SK-N-SH treated with all-trans-retinoic acid at 6 μM for 48 hours (cell line): ENCODE data around the gene SRRM3.
"Not testable (repeated sequence)": the region's sequence is repeated elsewhere in the genome, so short reads cannot be mapped to it uniquely, and the experiment has no call there.

Experiments used
- ATAC-seq: fragments of 200-7000 bp; cut with Tn5 transposase; 3 replicates; pipeline ENCODE4 v1.9.1; 2020; ENCODE audit warnings: mild to moderate bottlenecking, moderate library complexity
- ARNTL ChIP-seq: fragments of 450-650 bp; formaldehyde crosslinking; IDR thresholded peaks from 2 replicates; pipeline ENCODE4 v1.5.0; 2020; ENCODE audit warnings: low read depth, mild to moderate bottlenecking, moderate library complexity, borderline replicate concordance
- BACH2 ChIP-seq: fragments of 250-450 bp; sonication (Bioruptor Pico); IDR thresholded peaks from 2 replicates; pipeline ENCODE4 v1.9.0; 2021; ENCODE audit warnings: mild to moderate bottlenecking, borderline replicate concordance
- CSDC2 ChIP-seq: fragments of 250-450 bp; sonication (Bioruptor Pico); IDR thresholded peaks from 2 replicates; pipeline ENCODE4 v1.5.0; 2020; ENCODE audit warnings: mild to moderate bottlenecking, moderate library complexity
- ESRRG ChIP-seq: fragments of 250-450 bp; sonication (Bioruptor Pico); IDR thresholded peaks from 2 replicates; pipeline ENCODE4 v1.6.1; 2021; ENCODE audit warnings: mild to moderate bottlenecking
- GLIS3 ChIP-seq: fragments of 250-450 bp; sonication (Bioruptor Pico); IDR thresholded peaks from 2 replicates; pipeline ENCODE4 v1.5.0; 2020; ENCODE audit warnings: mild to moderate bottlenecking, moderate library complexity
- ISL1 ChIP-seq: fragments of 250-450 bp; sonication (Bioruptor Pico); IDR thresholded peaks from 2 replicates; pipeline ENCODE4 v2.1.2; 2022; ENCODE audit warnings: mild to moderate bottlenecking, moderate library complexity
- OSR1 ChIP-seq: fragments of 250-450 bp; sonication (Bioruptor Pico); IDR thresholded peaks from 2 replicates; pipeline ENCODE4 v1.8.0; 2022; ENCODE audit warnings: moderate library complexity, mild to moderate bottlenecking, inconsistent platforms
- PATZ1 ChIP-seq: fragments of 250-450 bp; sonication (Bioruptor Pico); IDR thresholded peaks from 2 replicates; pipeline ENCODE4 v1.8.0; 2020; ENCODE audit warnings: mild to moderate bottlenecking, moderate library complexity, borderline replicate concordance
- PPARA ChIP-seq: fragments of 250-450 bp; sonication (Bioruptor Pico); IDR thresholded peaks from 2 replicates; pipeline ENCODE4 v1.5.0; 2020; ENCODE audit warnings: mild to moderate bottlenecking, borderline replicate concordance
- RARB ChIP-seq: fragments of 250-450 bp; sonication (Bioruptor Pico); IDR thresholded peaks from 2 replicates; pipeline ENCODE4 v1.8.0; 2021; ENCODE audit warnings: mild to moderate bottlenecking, moderate library complexity
- SNAI2 ChIP-seq: fragments of 250-450 bp; sonication (Bioruptor Pico); IDR thresholded peaks from 2 replicates; pipeline ENCODE4 v1.5.0; 2020; ENCODE audit warnings: mild to moderate bottlenecking, moderate library complexity
- ZC3H10 ChIP-seq: fragments of 250-450 bp; sonication (Bioruptor Pico); IDR thresholded peaks from 2 replicates; pipeline ENCODE4 v1.5.1; 2021; ENCODE audit warnings: mild to moderate bottlenecking, moderate library complexity
- ZFP3 ChIP-seq: fragments of 250-450 bp; sonication (Bioruptor Pico); IDR thresholded peaks from 2 replicates; pipeline ENCODE4 v1.5.0; 2020; ENCODE audit warnings: mild to moderate bottlenecking, moderate library complexity
- ZFP30 ChIP-seq: fragments of 450-650 bp; formaldehyde crosslinking; IDR thresholded peaks from 2 replicates; pipeline ENCODE4 v1.5.0; 2022; ENCODE audit warnings: mild to moderate bottlenecking, moderate library complexity
- ZNF565 ChIP-seq: fragments of 450-650 bp; formaldehyde crosslinking; conservative IDR thresholded peaks from 2 replicates; pipeline ENCODE4 v1.5.0; 2020; ENCODE audit warnings: low read depth, mild to moderate bottlenecking, moderate library complexity
- ZNF70 ChIP-seq: fragments of 450-650 bp; formaldehyde crosslinking; IDR thresholded peaks from 2 replicates; pipeline ENCODE4 v1.5.0; 2020; ENCODE audit warnings: mild to moderate bottlenecking, moderate library complexity
- ZNF8 ChIP-seq: fragments of 450-650 bp; formaldehyde crosslinking; IDR thresholded peaks from 2 replicates; pipeline ENCODE4 v1.5.0; 2020; ENCODE audit warnings: mild to moderate bottlenecking, moderate library complexity
- TF ChIP-seq, protein P1 (sequence below): fragments of 250-450 bp; sonication (Bioruptor Pico); IDR thresholded peaks from 2 replicates; pipeline ENCODE4 v1.8.0; 2021; ENCODE audit warnings: low read depth, mild to moderate bottlenecking, moderate library complexity, borderline replicate concordance
- TF ChIP-seq, protein P2 (sequence below): fragments of 250-450 bp; sonication (Bioruptor Pico); IDR thresholded peaks from 2 replicates; pipeline ENCODE4 v1.5.1; 2021; ENCODE audit warnings: mild to moderate bottlenecking, moderate library complexity
- TF ChIP-seq, protein P3 (sequence below): fragments of 250-450 bp; sonication (Bioruptor Pico); IDR thresholded peaks from 2 replicates; pipeline ENCODE4 v1.5.1; 2020; ENCODE audit warnings: low read depth, mild to moderate bottlenecking, moderate library complexity

The SRRM3 gene

GRCh38 chr7:76332078-76332477, 130.4 kb downstream of the SRRM3 start (continued):
- TF ChIP-seq PATZ1 (CRISPR knock-in tag) (no peak), ZC3H10 (CRISPR knock-in tag) (no peak), ZNF8 (CRISPR knock-in tag) (no peak)

- no peak for ATAC-seq
- TF ChIP-seq ZC3H10 (CRISPR knock-in tag) = no peak
- no peak for TF ChIP-seq ZNF565 (CRISPR knock-in tag)
- no peak for TF ChIP-seq SNAI2 (CRISPR knock-in tag)
- TF ChIP-seq ISL1 = no peak
- TF ChIP-seq ESRRG (CRISPR knock-in tag) = no peak
- TF ChIP-seq, protein P1, sequence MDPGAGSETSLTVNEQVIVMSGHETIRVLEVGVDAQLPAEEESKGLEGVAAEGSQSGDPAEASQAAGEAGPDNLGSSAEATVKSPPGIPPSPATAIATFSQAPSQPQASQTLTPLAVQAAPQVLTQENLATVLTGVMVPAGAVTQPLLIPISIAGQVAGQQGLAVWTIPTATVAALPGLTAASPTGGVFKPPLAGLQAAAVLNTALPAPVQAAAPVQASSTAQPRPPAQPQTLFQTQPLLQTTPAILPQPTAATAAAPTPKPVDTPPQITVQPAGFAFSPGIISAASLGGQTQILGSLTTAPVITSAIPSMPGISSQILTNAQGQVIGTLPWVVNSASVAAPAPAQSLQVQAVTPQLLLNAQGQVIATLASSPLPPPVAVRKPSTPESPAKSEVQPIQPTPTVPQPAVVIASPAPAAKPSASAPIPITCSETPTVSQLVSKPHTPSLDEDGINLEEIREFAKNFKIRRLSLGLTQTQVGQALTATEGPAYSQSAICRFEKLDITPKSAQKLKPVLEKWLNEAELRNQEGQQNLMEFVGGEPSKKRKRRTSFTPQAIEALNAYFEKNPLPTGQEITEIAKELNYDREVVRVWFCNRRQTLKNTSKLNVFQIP (CRISPR knock-in tag) = no peak
- TF ChIP-seq OSR1 (CRISPR knock-in tag) = no peak
Measured at GRCh38 chr7:76333511-76334101, 131.9 kb downstream of the SRRM3 start.

GRCh38 chr7:76334320-76334967, 132.7 kb downstream of the SRRM3 start:
- TF ChIP-seq, protein P2, sequence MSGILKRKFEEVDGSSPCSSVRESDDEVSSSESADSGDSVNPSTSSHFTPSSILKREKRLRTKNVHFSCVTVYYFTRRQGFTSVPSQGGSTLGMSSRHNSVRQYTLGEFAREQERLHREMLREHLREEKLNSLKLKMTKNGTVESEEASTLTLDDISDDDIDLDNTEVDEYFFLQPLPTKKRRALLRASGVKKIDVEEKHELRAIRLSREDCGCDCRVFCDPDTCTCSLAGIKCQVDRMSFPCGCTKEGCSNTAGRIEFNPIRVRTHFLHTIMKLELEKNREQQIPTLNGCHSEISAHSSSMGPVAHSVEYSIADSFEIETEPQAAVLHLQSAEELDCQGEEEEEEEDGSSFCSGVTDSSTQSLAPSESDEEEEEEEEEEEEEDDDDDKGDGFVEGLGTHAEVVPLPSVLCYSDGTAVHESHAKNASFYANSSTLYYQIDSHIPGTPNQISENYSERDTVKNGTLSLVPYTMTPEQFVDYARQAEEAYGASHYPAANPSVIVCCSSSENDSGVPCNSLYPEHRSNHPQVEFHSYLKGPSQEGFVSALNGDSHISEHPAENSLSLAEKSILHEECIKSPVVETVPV = no peak
- TF ChIP-seq ESRRG (CRISPR knock-in tag) (no peak), PATZ1 (CRISPR knock-in tag) (no peak), OSR1 (CRISPR knock-in tag) (no peak), ZNF565 (CRISPR knock-in tag) (no peak), ISL1 (no peak), ZC3H10 (CRISPR knock-in tag) (no peak), BACH2 (CRISPR knock-in tag) (no peak)
- ATAC-seq = no peak

DNA sequence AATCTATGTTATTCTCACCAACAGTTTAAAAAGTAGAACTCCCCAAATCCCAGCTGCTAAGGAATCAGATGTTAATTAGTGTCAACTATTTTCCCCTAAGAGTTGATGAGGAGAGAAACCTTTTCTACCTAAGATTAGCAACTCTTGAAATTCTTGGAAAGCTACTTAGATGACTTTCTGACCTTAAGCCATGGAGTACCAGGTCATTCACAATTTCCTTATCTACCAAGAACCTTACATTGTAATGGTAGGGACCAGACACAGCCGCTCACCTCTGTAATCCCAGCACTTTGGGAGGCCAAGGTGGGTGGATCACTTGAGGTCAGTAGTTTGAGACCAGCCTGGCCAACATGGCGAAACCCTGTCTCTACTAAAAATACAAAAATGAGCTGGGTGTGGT, 133.7 kb downstream of the SRRM3 start:
- ATAC-seq = not testable (repeated sequence)

DNA sequence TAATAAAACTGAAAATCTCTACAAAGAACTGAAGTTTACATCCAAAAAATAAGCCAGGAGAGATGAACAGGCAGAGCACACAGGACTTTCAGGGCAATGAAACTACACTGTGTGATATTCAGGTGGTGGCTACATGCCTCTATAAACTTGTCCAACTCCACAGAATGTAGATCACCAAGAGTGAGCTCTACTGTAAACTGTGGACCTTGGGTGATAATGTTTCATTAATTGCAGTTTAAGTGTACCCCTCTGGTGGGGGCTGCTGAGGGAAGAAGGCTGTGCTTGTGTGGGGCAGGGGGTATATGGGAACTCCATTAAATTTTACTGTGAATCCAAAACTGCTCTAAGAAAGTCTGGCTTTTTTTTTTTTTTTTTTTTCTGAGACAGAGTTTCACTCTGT, 134.4 kb downstream of the SRRM3 start:
- ATAC-seq = no peak
- TF ChIP-seq ZNF565 (CRISPR knock-in tag) (no peak), ARNTL (CRISPR knock-in tag) (no peak), PATZ1 (CRISPR knock-in tag) (no peak), ZFP30 (CRISPR knock-in tag) (no peak), ISL1 (no peak), ESRRG (CRISPR knock-in tag) (no peak), GLIS3 (CRISPR knock-in tag) (no peak), ZNF70 (CRISPR knock-in tag) (no peak), PPARA (CRISPR knock-in tag) (no peak), ZFP3 (CRISPR knock-in tag) (no peak), OSR1 (CRISPR knock-in tag) (no peak), RARB (CRISPR knock-in tag) (no peak), CSDC2 (CRISPR knock-in tag) (no peak)
- TF ChIP-seq, protein P3, sequence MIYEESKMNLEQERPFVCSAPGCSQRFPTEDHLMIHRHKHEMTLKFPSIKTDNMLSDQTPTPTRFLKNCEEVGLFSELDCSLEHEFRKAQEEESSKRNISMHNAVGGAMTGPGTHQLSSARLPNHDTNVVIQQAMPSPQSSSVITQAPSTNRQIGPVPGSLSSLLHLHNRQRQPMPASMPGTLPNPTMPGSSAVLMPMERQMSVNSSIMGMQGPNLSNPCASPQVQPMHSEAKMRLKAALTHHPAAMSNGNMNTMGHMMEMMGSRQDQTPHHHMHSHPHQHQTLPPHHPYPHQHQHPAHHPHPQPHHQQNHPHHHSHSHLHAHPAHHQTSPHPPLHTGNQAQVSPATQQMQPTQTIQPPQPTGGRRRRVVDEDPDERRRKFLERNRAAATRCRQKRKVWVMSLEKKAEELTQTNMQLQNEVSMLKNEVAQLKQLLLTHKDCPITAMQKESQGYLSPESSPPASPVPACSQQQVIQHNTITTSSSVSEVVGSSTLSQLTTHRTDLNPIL = no peak
- TF ChIP-seq, protein P2 = no peak
